Measurements from ENCODE around the gene PSMB8.

- TF ChIP-seq ZNF292 (tag by site-specific recombination; IDR thresholded peaks at IDR 0.05; ENCODE audit: borderline replicate concordance, low read depth) = no peak
- no peak for TF ChIP-seq KLF16 (tag by site-specific recombination; IDR thresholded peaks at IDR 0.05)
- TF ChIP-seq PATZ1 (tag by site-specific recombination; IDR thresholded peaks at IDR 0.05) = no peak
- TF ChIP-seq ZSCAN23 (tag by site-specific recombination; IDR thresholded peaks at IDR 0.05) = no peak
- TF ChIP-seq, protein P1, sequence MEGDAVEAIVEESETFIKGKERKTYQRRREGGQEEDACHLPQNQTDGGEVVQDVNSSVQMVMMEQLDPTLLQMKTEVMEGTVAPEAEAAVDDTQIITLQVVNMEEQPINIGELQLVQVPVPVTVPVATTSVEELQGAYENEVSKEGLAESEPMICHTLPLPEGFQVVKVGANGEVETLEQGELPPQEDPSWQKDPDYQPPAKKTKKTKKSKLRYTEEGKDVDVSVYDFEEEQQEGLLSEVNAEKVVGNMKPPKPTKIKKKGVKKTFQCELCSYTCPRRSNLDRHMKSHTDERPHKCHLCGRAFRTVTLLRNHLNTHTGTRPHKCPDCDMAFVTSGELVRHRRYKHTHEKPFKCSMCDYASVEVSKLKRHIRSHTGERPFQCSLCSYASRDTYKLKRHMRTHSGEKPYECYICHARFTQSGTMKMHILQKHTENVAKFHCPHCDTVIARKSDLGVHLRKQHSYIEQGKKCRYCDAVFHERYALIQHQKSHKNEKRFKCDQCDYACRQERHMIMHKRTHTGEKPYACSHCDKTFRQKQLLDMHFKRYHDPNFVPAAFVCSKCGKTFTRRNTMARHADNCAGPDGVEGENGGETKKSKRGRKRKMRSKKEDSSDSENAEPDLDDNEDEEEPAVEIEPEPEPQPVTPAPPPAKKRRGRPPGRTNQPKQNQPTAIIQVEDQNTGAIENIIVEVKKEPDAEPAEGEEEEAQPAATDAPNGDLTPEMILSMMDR (tag by site-specific recombination; IDR thresholded peaks at IDR 0.05) = no peak
- no peak for TF ChIP-seq MYNN (tag by site-specific recombination; IDR thresholded peaks at IDR 0.05; ENCODE audit: borderline replicate concordance)
- TF ChIP-seq ZNF530 (tag by site-specific recombination; IDR thresholded peaks at IDR 0.05; ENCODE audit: low read depth) = no peak
These were observed 11.3 kb downstream of the PSMB8 start for GRCh38 chr6:32832535-32832934.
